A673 (cell line): ENCODE measurements around the gene CCDC88C. TPM values are rescaled to one million over a fixed set of nuclear protein-coding genes. Genes with fewer than 3 reads are reported as not detected.

ENCODE experiments used
- BruUV-seq: library from RNA; stranded (reverse); fragments of 400-500 nt; replicated peaks from 2 replicates; lab custom pipeline; 2021; lab: Mats Ljungman, UMichigan
- CTCF ChIA-PET: fragments of 300-600 bp; sonication (Branson Sonifier 250); formaldehyde crosslinking; loops from one replicate; lab custom pipeline; 2022; ENCODE audit warnings: antibody characterized with exemption; lab: Charles Lee
- POLR2A ChIA-PET: fragments of 300-600 bp; sonication (Branson Sonifier 250); formaldehyde crosslinking; loops from one replicate; lab custom pipeline; 2022; ENCODE audit warnings: antibody characterized with exemption; ENCODE audit not compliant: low non-redundant PET; lab: Charles Lee
- DNase-seq: peaks from one replicate; pipeline ENCODE4 v3.0.0-alpha.2; 2015; ENCODE audit warnings: low spot score
- H3K27ac ChIP-seq: fragments of 200-600 bp; sonication (generic); 2 replicates; pipeline ENCODE4 v1.5.1; 2016; ENCODE audit warnings: mixed run types, low read depth, mild to moderate bottlenecking, mixed read lengths, antibody characterized with exemption, low read length; ENCODE audit not compliant: poor library complexity, severe bottlenecking
- H3K27me3 ChIP-seq: fragments of 200-600 bp; sonication (generic); replicated peaks from 2 replicates; pipeline ENCODE4 v1.6.1; 2017; ENCODE audit warnings: mixed run types, low read depth, mild to moderate bottlenecking, mixed read lengths, antibody characterized with exemption, low read length; ENCODE audit not compliant: insufficient read depth, poor library complexity
- H3K36me3 ChIP-seq: fragments of 200-600 bp; sonication (generic); 2 replicates; pipeline ENCODE4 v1.6.1; 2016; ENCODE audit warnings: mixed run types, mild to moderate bottlenecking, mixed read lengths, antibody characterized with exemption, low read length; ENCODE audit not compliant: insufficient read depth, poor library complexity, severe bottlenecking
- H3K4me1 ChIP-seq: fragments of 200-600 bp; sonication (generic); 2 replicates; pipeline ENCODE4 v1.6.1; 2017; ENCODE audit warnings: mixed run types, mild to moderate bottlenecking, mixed read lengths, antibody characterized with exemption, low read length; ENCODE audit not compliant: insufficient read depth, poor library complexity, severe bottlenecking
- H3K4me3 ChIP-seq: fragments of 200-600 bp; sonication (generic); 2 replicates; pipeline ENCODE4 v1.5.1; 2016; ENCODE audit warnings: low read depth, mixed run types, mild to moderate bottlenecking, mixed read lengths, low read length; ENCODE audit not compliant: poor library complexity, severe bottlenecking
- H3K9me3 ChIP-seq: fragments of 200-600 bp; sonication (generic); 2 replicates; pipeline ENCODE4 v1.6.1; 2016; ENCODE audit warnings: mixed run types, low read depth, mild to moderate bottlenecking, mixed read lengths, antibody characterized with exemption, low read length; ENCODE audit not compliant: poor library complexity, severe bottlenecking
- EZH2 ChIP-seq: fragments of 200-600 bp; sonication (generic); IDR thresholded peaks from 2 replicates; pipeline ENCODE4 v1.6.1; 2017; ENCODE audit warnings: borderline replicate concordance, low read depth, mild to moderate bottlenecking, mixed read lengths, antibody characterized with exemption, low read length; ENCODE audit not compliant: poor library complexity, severe bottlenecking
- intact Hi-C: fragments of 100-400 bp; cut with micrococcal nuclease; formaldehyde crosslinking; loops from one replicate; pipeline ENCODE4 v1.10.0; 2022; ENCODE audit not compliant: unreplicated experiment
- total RNA-seq: library from RNA; stranded (reverse); gene quantifications from 2 replicates; pipeline ENCODE4 v1.2.3, GENCODE V29; 2021
- TF ChIP-seq, protein P1 (sequence below): fragments of 300-800, 200-600 bp; sonication (generic); conservative IDR thresholded peaks from 2 replicates; pipeline ENCODE4 v1.5.1; 2017; ENCODE audit warnings: low read depth, mild to moderate bottlenecking, antibody characterized with exemption, low read length, moderate library complexity, mixed read lengths

Gene CCDC88C
- total RNA-seq, 1 experiment from 2014 or later, result 49.1 TPM

DNA sequence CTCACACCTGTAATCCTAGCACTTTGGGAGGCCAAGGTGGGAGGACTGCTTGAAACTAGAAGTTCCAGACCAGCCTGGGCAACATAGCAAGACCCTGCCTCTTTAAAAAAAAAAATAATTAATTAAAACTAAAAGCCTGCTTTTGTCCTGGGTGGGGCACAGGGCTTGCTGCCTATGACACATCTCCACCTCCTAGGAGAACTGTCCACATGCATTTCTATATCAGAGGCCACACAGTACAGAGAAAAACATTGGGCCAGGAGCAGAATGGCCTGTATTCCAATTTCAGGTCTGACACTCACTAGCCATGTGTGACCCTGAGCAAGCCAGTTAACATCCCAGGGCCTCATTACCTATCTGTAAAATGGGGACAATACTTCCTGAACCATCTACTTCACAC lies 31.9 kb downstream of the CCDC88C start:
- DNase-seq, result no peak
- BruUV-seq, result no TSS peak
- Histone ChIP-seq H3K36me3 (no peaks in the 10 kb centered on the region), H3K27me3 (no peaks in the 10 kb centered on the region), H3K4me3 (no peak overlapping the region), H3K27ac (no peak overlapping the region), H3K9me3 (no peaks in the 10 kb centered on the region), H3K4me1 (peaks cover 26% of the 10 kb centered on the region)
- CTCF ChIA-PET, result no interaction called here
- TF ChIP-seq, protein P1, sequence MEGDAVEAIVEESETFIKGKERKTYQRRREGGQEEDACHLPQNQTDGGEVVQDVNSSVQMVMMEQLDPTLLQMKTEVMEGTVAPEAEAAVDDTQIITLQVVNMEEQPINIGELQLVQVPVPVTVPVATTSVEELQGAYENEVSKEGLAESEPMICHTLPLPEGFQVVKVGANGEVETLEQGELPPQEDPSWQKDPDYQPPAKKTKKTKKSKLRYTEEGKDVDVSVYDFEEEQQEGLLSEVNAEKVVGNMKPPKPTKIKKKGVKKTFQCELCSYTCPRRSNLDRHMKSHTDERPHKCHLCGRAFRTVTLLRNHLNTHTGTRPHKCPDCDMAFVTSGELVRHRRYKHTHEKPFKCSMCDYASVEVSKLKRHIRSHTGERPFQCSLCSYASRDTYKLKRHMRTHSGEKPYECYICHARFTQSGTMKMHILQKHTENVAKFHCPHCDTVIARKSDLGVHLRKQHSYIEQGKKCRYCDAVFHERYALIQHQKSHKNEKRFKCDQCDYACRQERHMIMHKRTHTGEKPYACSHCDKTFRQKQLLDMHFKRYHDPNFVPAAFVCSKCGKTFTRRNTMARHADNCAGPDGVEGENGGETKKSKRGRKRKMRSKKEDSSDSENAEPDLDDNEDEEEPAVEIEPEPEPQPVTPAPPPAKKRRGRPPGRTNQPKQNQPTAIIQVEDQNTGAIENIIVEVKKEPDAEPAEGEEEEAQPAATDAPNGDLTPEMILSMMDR, result no peak
- TF ChIP-seq EZH2, result no peak
- intact Hi-C loops, result no loop called here
- POLR2A ChIA-PET, result no interaction called here

DNA sequence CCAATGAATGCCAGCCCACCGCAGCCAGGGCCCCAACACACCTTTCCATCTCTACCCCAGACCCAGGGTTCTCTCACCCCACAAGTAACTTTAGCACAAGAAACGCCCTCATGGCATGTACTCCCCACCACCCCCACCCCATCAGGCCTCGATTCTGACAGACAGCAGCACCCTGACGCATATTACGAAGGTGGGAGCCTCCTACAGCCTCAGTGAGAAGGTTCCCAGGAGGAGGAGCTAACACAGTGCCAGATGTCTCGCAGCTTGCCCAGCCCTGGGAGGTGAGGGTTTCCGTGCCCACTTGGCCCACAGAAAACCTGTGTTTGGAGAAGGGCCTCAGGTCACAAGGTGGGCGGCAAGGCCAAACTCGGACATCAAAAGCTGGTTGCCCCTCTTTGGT lies 32.4 kb downstream of the CCDC88C start:
- intact Hi-C loops, result no loop called here
- no peak overlapping the region for H3K27ac ChIP-seq
- H3K36me3 ChIP-seq, result no peaks in the 10 kb centered on the region
- no TSS peak for BruUV-seq
- no peaks in the 10 kb centered on the region for H3K9me3 ChIP-seq
- TF ChIP-seq EZH2, result no peak
- TF ChIP-seq, protein P1, result no peak
- peaks cover 25% of the 10 kb centered on the region for H3K4me1 ChIP-seq
- H3K4me3 ChIP-seq, result no peak overlapping the region
- ChIA-PET CTCF (no interaction called here), POLR2A (no interaction called here)
- DNase-seq, result no peak
- no peaks in the 10 kb centered on the region for H3K27me3 ChIP-seq

DNA sequence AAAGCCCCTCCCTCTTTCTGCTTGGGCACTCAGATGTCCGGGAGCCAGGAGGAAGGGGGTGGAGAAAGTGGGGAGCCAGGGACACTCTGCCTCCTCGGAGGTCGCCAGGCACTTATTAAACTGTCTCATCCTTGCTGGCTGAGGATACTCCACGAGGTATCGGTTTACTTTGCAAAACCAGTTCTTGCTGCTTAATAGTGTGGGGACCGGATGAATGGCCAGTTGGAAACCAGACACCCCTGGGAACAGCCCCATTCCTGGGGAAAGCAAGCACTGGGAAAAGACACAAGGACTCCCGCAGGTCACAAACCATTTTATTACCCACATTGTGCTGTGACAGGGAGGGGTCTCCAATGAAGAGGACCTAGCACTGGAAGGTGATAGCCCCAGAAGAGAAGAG lies 34.2 kb downstream of the CCDC88C start:
- intact Hi-C loops, result no loop called here
- CTCF ChIA-PET, result no interaction called here
- Histone ChIP-seq H3K4me3 (no peak overlapping the region), H3K36me3 (no peaks in the 10 kb centered on the region), H3K27me3 (no peaks in the 10 kb centered on the region), H3K27ac (no peak overlapping the region), H3K9me3 (no peaks in the 10 kb centered on the region), H3K4me1 (peaks cover 39% of the 10 kb centered on the region)
- TF ChIP-seq EZH2, result no peak
- TF ChIP-seq, protein P1, result no peak
- no TSS peak for BruUV-seq
- DNase-seq, result no peak
- POLR2A ChIA-PET, result no interaction called here
